Measurements from ENCODE around the gene ADGRL4. TPM values are rescaled to one million over a fixed set of nuclear protein-coding genes. Genes with fewer than 3 reads are reported as not detected.
"Not testable (repeated sequence)": the region's sequence is repeated elsewhere in the genome, so short reads cannot be mapped to it uniquely, and the experiment has no call there.

ADGRL4 gene
- total RNA-seq, 1 donor from 2014 or later = 0.07 TPM

DNA sequence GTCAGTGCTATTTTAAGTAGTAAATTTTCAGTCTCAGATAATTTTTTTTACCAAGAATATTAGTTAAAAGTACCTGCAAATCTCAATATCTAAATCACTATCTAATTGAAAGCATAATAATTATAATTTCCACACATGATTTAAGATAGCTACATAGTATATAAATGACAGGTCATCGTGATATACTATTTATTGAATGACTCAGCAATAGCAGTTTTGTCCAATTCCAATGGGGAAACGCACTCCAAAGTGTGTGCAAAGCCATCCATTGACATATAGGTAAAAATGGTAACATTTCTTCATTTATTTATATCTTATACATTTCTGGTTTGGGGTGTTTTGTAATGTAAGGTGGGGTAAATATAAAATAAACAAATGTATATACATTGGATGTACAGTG lies 19.5 kb downstream of the ADGRL4 start:
- no peak overlapping the region for H2AFZ ChIP-seq (replicated peaks)
- no peak overlapping the region for H3K4me3 Mint-ChIP-seq
- no peaks in the 10 kb centered on the region for H3F3A ChIP-seq (ENCODE audit: low read depth)
- TF ChIP-seq, protein P1, sequence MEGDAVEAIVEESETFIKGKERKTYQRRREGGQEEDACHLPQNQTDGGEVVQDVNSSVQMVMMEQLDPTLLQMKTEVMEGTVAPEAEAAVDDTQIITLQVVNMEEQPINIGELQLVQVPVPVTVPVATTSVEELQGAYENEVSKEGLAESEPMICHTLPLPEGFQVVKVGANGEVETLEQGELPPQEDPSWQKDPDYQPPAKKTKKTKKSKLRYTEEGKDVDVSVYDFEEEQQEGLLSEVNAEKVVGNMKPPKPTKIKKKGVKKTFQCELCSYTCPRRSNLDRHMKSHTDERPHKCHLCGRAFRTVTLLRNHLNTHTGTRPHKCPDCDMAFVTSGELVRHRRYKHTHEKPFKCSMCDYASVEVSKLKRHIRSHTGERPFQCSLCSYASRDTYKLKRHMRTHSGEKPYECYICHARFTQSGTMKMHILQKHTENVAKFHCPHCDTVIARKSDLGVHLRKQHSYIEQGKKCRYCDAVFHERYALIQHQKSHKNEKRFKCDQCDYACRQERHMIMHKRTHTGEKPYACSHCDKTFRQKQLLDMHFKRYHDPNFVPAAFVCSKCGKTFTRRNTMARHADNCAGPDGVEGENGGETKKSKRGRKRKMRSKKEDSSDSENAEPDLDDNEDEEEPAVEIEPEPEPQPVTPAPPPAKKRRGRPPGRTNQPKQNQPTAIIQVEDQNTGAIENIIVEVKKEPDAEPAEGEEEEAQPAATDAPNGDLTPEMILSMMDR (IDR thresholded peaks at IDR 0.05) = no peak
- no peak for TF ChIP-seq EZH2 (IDR thresholded peaks at IDR 0.05)
- TF ChIP-seq EZH2phosphoT487 (IDR thresholded peaks at IDR 0.05) = no peak
- no peaks in the 10 kb centered on the region for H3K4me1 ChIP-seq
- no peaks in the 10 kb centered on the region for H3K79me2 ChIP-seq (ENCODE audit: low read depth)
- H3K4me1 Mint-ChIP-seq = no peaks in the 10 kb centered on the region
- H3K9me3 Mint-ChIP-seq = no peaks in the 10 kb centered on the region
- no peaks in the 10 kb centered on the region for H3K36me3 Mint-ChIP-seq
- H3K9me3 ChIP-seq (ENCODE audit: low read depth) = no peaks in the 10 kb centered on the region
- H3K36me3 ChIP-seq = no peaks in the 10 kb centered on the region
- no peaks in the 10 kb centered on the region for H3K27me3 Mint-ChIP-seq (ENCODE audit: insufficient read depth, low read depth)
- H3K4me3 ChIP-seq = no peak overlapping the region
- H3K27ac ChIP-seq = no peak overlapping the region
- H4K20me1 ChIP-seq (ENCODE audit: low read depth) = no peaks in the 10 kb centered on the region
- no peaks in the 10 kb centered on the region for H3K27me3 ChIP-seq
- no peak for DNase-seq (ENCODE audit: low spot score)
- no peak overlapping the region for H3K27ac Mint-ChIP-seq
- no peak overlapping the region for H3K9ac ChIP-seq
- H3K4me2 ChIP-seq = no peak overlapping the region

DNA sequence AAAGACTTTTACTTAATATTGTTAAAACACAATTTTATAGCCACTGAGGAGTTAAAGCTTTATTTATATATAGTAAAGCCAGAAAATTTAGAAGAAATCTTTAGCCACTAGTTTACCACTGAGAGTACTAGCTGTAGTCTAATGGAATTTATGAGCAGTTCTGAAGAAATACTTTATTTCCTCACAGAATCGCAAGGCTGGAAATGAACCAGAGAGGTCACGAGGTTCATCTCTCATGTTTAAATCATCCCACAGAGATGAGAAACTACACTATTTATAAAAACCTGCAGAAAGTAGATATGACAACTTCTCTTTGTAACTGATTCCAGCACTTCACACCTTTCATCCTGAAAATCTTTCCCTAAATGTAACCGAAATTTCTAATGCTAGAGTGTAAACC lies 26.0 kb downstream of the ADGRL4 start:
- Histone ChIP-seq H4K20me1 (ENCODE audit: low read depth) (no peaks in the 10 kb centered on the region), H3K27me3 (no peaks in the 10 kb centered on the region), H2AFZ (replicated peaks) (no peak overlapping the region), H3K4me2 (no peak overlapping the region), H3K4me3 (no peak overlapping the region), H3K27ac (no peak overlapping the region), H3K36me3 (no peaks in the 10 kb centered on the region), H3F3A (ENCODE audit: low read depth) (no peaks in the 10 kb centered on the region), H3K79me2 (ENCODE audit: low read depth) (no peaks in the 10 kb centered on the region), H3K9ac (no peak overlapping the region), H3K4me1 (no peaks in the 10 kb centered on the region), H3K9me3 (ENCODE audit: low read depth) (no peaks in the 10 kb centered on the region)
- Mint-ChIP-seq H3K4me3 (no peak overlapping the region), H3K36me3 (no peaks in the 10 kb centered on the region), H3K27ac (no peak overlapping the region), H3K9me3 (no peaks in the 10 kb centered on the region), H3K4me1 (peaks cover 5% of the 10 kb centered on the region), H3K27me3 (ENCODE audit: insufficient read depth, low read depth) (no peaks in the 10 kb centered on the region)
- TF ChIP-seq EZH2 (IDR thresholded peaks at IDR 0.05) = no peak
- TF ChIP-seq, protein P1 (IDR thresholded peaks at IDR 0.05) = no peak
- no peak for TF ChIP-seq EZH2phosphoT487 (IDR thresholded peaks at IDR 0.05)
- no peak for DNase-seq (ENCODE audit: low spot score)

DNA sequence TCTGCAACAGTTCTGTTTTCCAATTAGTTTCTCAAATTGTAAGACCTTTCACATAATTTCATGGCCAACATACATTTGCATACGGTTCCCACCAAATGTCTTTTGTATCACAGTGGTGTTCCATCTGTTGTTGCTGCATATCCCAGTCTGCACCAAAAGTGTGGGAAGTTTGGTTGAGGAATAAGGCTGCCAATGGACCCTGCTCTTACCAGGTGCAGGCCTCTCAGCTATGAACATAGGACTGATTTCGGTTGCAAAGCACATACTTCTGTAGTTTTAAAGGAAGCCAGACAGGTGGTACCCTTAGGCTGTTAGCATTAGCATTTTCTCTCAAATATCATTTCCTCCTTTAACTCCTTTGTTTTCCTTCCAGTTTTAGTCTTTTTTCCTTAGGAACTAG lies 33.8 kb downstream of the ADGRL4 start:
- no peaks in the 10 kb centered on the region for H4K20me1 ChIP-seq (ENCODE audit: low read depth)
- no peak overlapping the region for H3K4me3 Mint-ChIP-seq
- H3K27ac Mint-ChIP-seq = no peak overlapping the region
- no peaks in the 10 kb centered on the region for H3K9me3 ChIP-seq (ENCODE audit: low read depth)
- H3F3A ChIP-seq (ENCODE audit: low read depth) = no peaks in the 10 kb centered on the region
- H3K79me2 ChIP-seq (ENCODE audit: low read depth) = no peaks in the 10 kb centered on the region
- no peaks in the 10 kb centered on the region for H3K9me3 Mint-ChIP-seq
- H3K9ac ChIP-seq = no peak overlapping the region
- no peak overlapping the region for H3K27ac ChIP-seq
- no peaks in the 10 kb centered on the region for H3K36me3 ChIP-seq
- H3K4me1 ChIP-seq = no peaks in the 10 kb centered on the region
- H3K36me3 Mint-ChIP-seq = no peaks in the 10 kb centered on the region
- H3K27me3 ChIP-seq = no peaks in the 10 kb centered on the region
- H3K4me1 Mint-ChIP-seq = no peaks in the 10 kb centered on the region
- no peak for TF ChIP-seq EZH2phosphoT487 (IDR thresholded peaks at IDR 0.05)
- TF ChIP-seq EZH2 (IDR thresholded peaks at IDR 0.05) = no peak
- TF ChIP-seq, protein P1 (IDR thresholded peaks at IDR 0.05) = no peak
- no peaks in the 10 kb centered on the region for H3K27me3 Mint-ChIP-seq (ENCODE audit: insufficient read depth, low read depth)
- H3K4me2 ChIP-seq = no peak overlapping the region
- no peak overlapping the region for H2AFZ ChIP-seq (replicated peaks)
- no peak overlapping the region for H3K4me3 ChIP-seq
- no peak for DNase-seq (ENCODE audit: low spot score)

DNA sequence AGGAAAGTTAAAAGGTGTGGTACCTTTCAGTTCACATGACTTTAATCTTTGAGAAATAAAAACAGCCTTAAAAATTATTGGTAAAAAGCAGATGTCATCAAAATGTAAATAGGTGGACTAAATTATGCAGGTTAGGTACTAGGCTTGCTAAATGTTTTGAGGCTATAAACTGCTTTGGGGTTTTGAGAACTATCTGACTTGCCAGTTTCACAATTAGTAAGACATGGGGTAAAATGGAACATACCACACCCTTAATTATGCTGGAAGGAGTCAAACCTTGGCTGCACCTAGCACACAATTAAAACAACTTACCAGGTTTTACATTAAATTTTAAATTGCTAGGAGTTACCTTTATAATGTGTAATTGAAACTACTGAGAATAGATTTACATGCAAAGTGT lies 39.4 kb downstream of the ADGRL4 start:
- H3K36me3 ChIP-seq; H3K4me1 ChIP-seq; H3K27me3 ChIP-seq; H3K79me2 ChIP-seq (ENCODE audit: low read depth); H4K20me1 ChIP-seq (ENCODE audit: low read depth); H3K36me3 Mint-ChIP-seq; H2AFZ ChIP-seq (replicated peaks); H3F3A ChIP-seq (ENCODE audit: low read depth); H3K27me3 Mint-ChIP-seq (ENCODE audit: insufficient read depth, low read depth); DNase-seq (ENCODE audit: low spot score); H3K4me3 ChIP-seq; H3K4me3 Mint-ChIP-seq; H3K27ac Mint-ChIP-seq; H3K4me2 ChIP-seq; H3K9me3 ChIP-seq (ENCODE audit: low read depth); H3K27ac ChIP-seq; H3K9ac ChIP-seq; H3K4me1 Mint-ChIP-seq: not testable (repeated sequence)
- H3K9me3 Mint-ChIP-seq = peaks cover 19% of the 10 kb centered on the region

Data from neural progenitor cell (in vitro differentiated cells).